PC-9 (cell line): ENCODE measurements around the gene FBXO47. TPM values are rescaled to one million over a fixed set of nuclear protein-coding genes. Genes with fewer than 3 reads are reported as not detected.

Source experiments
- BruUV-seq: library from RNA; stranded (reverse); fragments of 400-500 nt; replicated peaks from 2 replicates; lab custom pipeline; 2021; lab: Mats Ljungman, UMichigan
- CTCF ChIA-PET: fragments of 300-600 bp; sonication (Branson Sonifier 250); formaldehyde crosslinking; loops from one replicate; lab custom pipeline; 2022; ENCODE audit warnings: antibody characterized with exemption; lab: Charles Lee
- POLR2A ChIA-PET: fragments of 300-600 bp; sonication (Branson Sonifier 250); formaldehyde crosslinking; loops from one replicate; lab custom pipeline; 2022; ENCODE audit warnings: antibody characterized with exemption; ENCODE audit not compliant: unreplicated experiment; lab: Charles Lee
- DNase-seq, 2 experiments: peaks; one replicate each; pipeline versions ENCODE4 v3.0.0 to v3.0.0-alpha.2; 2015 to 2022; ENCODE audit warnings: mixed read lengths in 1 of 2
- H2AFZ ChIP-seq: fragments of 200-600 bp; sonication (generic); 2 replicates; pipeline ENCODE4 v1.8.1; 2017; ENCODE audit warnings: antibody characterized with exemption
- H3F3A ChIP-seq: fragments of 200-600 bp; sonication (generic); 2 replicates; pipeline ENCODE4 v1.8.1; 2017; ENCODE audit warnings: antibody characterized with exemption, mild to moderate bottlenecking, low read depth; ENCODE audit not compliant: insufficient read depth
- H3K27ac ChIP-seq: fragments of 200-600 bp; sonication (generic); 2 replicates; pipeline ENCODE4 v1.6.1; 2016; ENCODE audit warnings: mixed run types
- H3K27me3 ChIP-seq: fragments of 200-600 bp; sonication (generic); 2 replicates; pipeline ENCODE4 v1.6.1; 2016; ENCODE audit warnings: low read depth, mixed run types; ENCODE audit not compliant: insufficient read depth
- H3K36me3 ChIP-seq: fragments of 200-600 bp; sonication (generic); 2 replicates; pipeline ENCODE4 v1.6.1; 2016; ENCODE audit warnings: low read depth, mixed run types
- H3K4me1 ChIP-seq: fragments of 200-600 bp; sonication (generic); replicated peaks from 2 replicates; pipeline ENCODE4 v1.6.1; 2016; ENCODE audit warnings: mixed run types; ENCODE audit not compliant: insufficient read depth
- H3K4me2 ChIP-seq: fragments of 200-600 bp; sonication (generic); 2 replicates; pipeline ENCODE4 v1.6.1; 2017; ENCODE audit warnings: mixed run types
- H3K4me3 ChIP-seq: fragments of 200-600 bp; sonication (generic); 2 replicates; pipeline ENCODE4 v1.6.1; 2016; ENCODE audit warnings: mixed run types
- H3K79me2 ChIP-seq: fragments of 200-600 bp; sonication (generic); 2 replicates; pipeline ENCODE4 v1.6.1; 2017; ENCODE audit warnings: low read depth, mixed run types
- H3K9me2 ChIP-seq: fragments of 200-600 bp; sonication (generic); 2 replicates; pipeline ENCODE4 v1.8.1; 2017; ENCODE audit warnings: mild to moderate bottlenecking; ENCODE audit not compliant: insufficient read depth
- H3K9me3 ChIP-seq: fragments of 200-600 bp; sonication (generic); 2 replicates; pipeline ENCODE4 v1.8.1; 2016; ENCODE audit warnings: low read depth; ENCODE audit not compliant: insufficient read depth
- H4K20me1 ChIP-seq: fragments of 200-600 bp; sonication (generic); 2 replicates; pipeline ENCODE4 v1.8.1; 2017; ENCODE audit not compliant: insufficient read depth
- EZH2 ChIP-seq: fragments of 200-600 bp; sonication (generic); IDR thresholded peaks from 2 replicates; pipeline ENCODE4 v1.8.0; 2017; ENCODE audit warnings: antibody characterized with exemption, low read depth
- intact Hi-C: fragments of 100-400 bp; cut with micrococcal nuclease; formaldehyde crosslinking; loops from one replicate; pipeline ENCODE4 v1.10.0; 2022; ENCODE audit not compliant: unreplicated experiment
- total RNA-seq: library from RNA; stranded (reverse); gene quantifications from 2 replicates; pipeline ENCODE4 v1.2.3, GENCODE V29; 2021
- TF ChIP-seq, protein P1 (sequence below): fragments of 200-600 bp; sonication (generic); conservative IDR thresholded peaks from 2 replicates; pipeline ENCODE4 v1.6.1; 2017; ENCODE audit warnings: mixed run types, antibody characterized with exemption, mild to moderate bottlenecking, moderate library complexity

FBXO47 gene
- total RNA-seq, 1 experiment from 2014 or later: not detected

DNA sequence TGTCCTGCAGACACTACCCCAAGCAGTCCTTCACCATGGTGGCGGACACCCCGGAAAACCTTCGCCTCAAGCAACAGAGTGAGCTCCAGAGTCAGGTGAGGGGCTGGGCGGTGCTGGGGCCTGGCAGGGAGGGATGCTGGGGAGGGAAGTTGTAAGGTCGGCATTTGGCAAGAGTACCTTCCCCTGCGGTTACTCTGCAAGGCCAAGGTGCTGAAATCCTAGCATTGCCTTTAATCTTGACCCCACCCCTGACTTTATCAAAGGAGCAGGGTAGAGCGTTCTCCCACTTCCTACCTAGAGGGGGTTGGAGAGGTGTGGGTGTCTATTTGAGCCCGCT, 76.8 kb downstream of the FBXO47 start:
- peaks cover 33% of the 10 kb centered on the region for H3F3A ChIP-seq
- no TSS peak for BruUV-seq
- peaks cover 13% of the 10 kb centered on the region for H3K4me1 ChIP-seq
- no peak for TF ChIP-seq EZH2
- TF ChIP-seq, protein P1, sequence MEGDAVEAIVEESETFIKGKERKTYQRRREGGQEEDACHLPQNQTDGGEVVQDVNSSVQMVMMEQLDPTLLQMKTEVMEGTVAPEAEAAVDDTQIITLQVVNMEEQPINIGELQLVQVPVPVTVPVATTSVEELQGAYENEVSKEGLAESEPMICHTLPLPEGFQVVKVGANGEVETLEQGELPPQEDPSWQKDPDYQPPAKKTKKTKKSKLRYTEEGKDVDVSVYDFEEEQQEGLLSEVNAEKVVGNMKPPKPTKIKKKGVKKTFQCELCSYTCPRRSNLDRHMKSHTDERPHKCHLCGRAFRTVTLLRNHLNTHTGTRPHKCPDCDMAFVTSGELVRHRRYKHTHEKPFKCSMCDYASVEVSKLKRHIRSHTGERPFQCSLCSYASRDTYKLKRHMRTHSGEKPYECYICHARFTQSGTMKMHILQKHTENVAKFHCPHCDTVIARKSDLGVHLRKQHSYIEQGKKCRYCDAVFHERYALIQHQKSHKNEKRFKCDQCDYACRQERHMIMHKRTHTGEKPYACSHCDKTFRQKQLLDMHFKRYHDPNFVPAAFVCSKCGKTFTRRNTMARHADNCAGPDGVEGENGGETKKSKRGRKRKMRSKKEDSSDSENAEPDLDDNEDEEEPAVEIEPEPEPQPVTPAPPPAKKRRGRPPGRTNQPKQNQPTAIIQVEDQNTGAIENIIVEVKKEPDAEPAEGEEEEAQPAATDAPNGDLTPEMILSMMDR: no peak
- POLR2A ChIA-PET: no interaction called here
- DNase-seq: no peak
- intact Hi-C loops: no loop called here
- H3K4me2 ChIP-seq: no peak overlapping the region
- peaks cover 93% of the 10 kb centered on the region for H3K79me2 ChIP-seq
- peaks cover 76% of the 10 kb centered on the region for H4K20me1 ChIP-seq
- no peak overlapping the region for H3K27ac ChIP-seq
- no peaks in the 10 kb centered on the region for H3K27me3 ChIP-seq
- CTCF ChIA-PET: no interaction called here
- H3K9me3 ChIP-seq: no peaks in the 10 kb centered on the region
- peaks cover 28% of the 10 kb centered on the region for H3K36me3 ChIP-seq
- H3K9me2 ChIP-seq: no peaks in the 10 kb centered on the region
- H3K4me3 ChIP-seq: no peak overlapping the region
- no peak overlapping the region for H2AFZ ChIP-seq

- peaks cover 32% of the 10 kb centered on the region for H3K36me3 ChIP-seq
- BruUV-seq: no TSS peak
- intact Hi-C loops: no loop called here
- DNase-seq: no peak
- no peaks in the 10 kb centered on the region for H3K27me3 ChIP-seq
- peaks cover 78% of the 10 kb centered on the region for H4K20me1 ChIP-seq
- TF ChIP-seq, protein P1: no peak
- no peak for TF ChIP-seq EZH2
- H3K9me3 ChIP-seq: no peaks in the 10 kb centered on the region
- H3F3A ChIP-seq: peaks cover 33% of the 10 kb centered on the region; the same call in 1 of the 2 replicates
- H2AFZ ChIP-seq: no peak overlapping the region
- CTCF ChIA-PET: no interaction called here
- H3K27ac ChIP-seq: no peak overlapping the region
- POLR2A ChIA-PET: interaction anchor here (0.6 kb wide), 1 partner anchor 10 kb away, joined by 3 read pairs; no protein-coding TSS in a partner anchor
- no peak overlapping the region for H3K4me3 ChIP-seq
- H3K79me2 ChIP-seq: peaks cover 96% of the 10 kb centered on the region
- no peaks in the 10 kb centered on the region for H3K9me2 ChIP-seq
- peaks cover 8% of the 10 kb centered on the region for H3K4me1 ChIP-seq
- H3K4me2 ChIP-seq: no peak overlapping the region
Measured at GRCh38 chr17:38889745-38890409, 77.3 kb downstream of the FBXO47 start.

GRCh38 chr17:38888842-38889241, 78.4 kb downstream of the FBXO47 start:
- H4K20me1 ChIP-seq: peaks cover 75% of the 10 kb centered on the region
- H3K27ac ChIP-seq: no peak overlapping the region
- no peak overlapping the region for H2AFZ ChIP-seq
- peaks cover 37% of the 10 kb centered on the region for H3K36me3 ChIP-seq
- no peak for DNase-seq
- CTCF ChIA-PET: no interaction called here
- no peak overlapping the region for H3K4me3 ChIP-seq
- intact Hi-C loops: no loop called here
- H3F3A ChIP-seq: peaks cover 30% of the 10 kb centered on the region; the same call in 1 of the 2 replicates
- no peaks in the 10 kb centered on the region for H3K9me2 ChIP-seq
- TF ChIP-seq, protein P1: no peak
- no peak for TF ChIP-seq EZH2
- peaks cover 3% of the 10 kb centered on the region; the same call in 1 of the 2 replicates for H3K4me1 ChIP-seq
- BruUV-seq: no TSS peak
- H3K9me3 ChIP-seq: no peaks in the 10 kb centered on the region
- no peak overlapping the region for H3K4me2 ChIP-seq
- H3K27me3 ChIP-seq: no peaks in the 10 kb centered on the region
- peaks cover 96% of the 10 kb centered on the region for H3K79me2 ChIP-seq
- POLR2A ChIA-PET: no interaction called here
